Sigmoid colon (tissue), 7 donors: ENCODE measurements around the gene OBP2A. TPM values are rescaled to one million over a fixed set of nuclear protein-coding genes. Genes with fewer than 3 reads are reported as not detected.

Source experiments
- DNase-seq: peaks from one replicate; pipeline ENCODE4 v3.0.0-alpha.2; 2019
- H3K27ac ChIP-seq, 4 donors: fragments of 200-600 bp; sonication (generic); one replicate each; pipeline ENCODE4 v1.5.1; 2016 to 2019; ENCODE audit warnings: mild to moderate bottlenecking in 1 of 4
- H3K27me3 ChIP-seq, 3 donors: fragments of 200-600 bp; sonication (generic); one replicate each; pipeline ENCODE4 v1.5.1; 2019; ENCODE audit warnings: mild to moderate bottlenecking in 1 of 3
- H3K36me3 ChIP-seq, 4 donors: fragments of 200-600 bp; sonication (generic); one replicate each; pipeline ENCODE4 v1.5.1; 2016 to 2019
- H3K4me1 ChIP-seq, 4 donors: fragments of 200-600 bp; sonication (generic); one replicate each; pipeline ENCODE4 v1.5.1; 2017 to 2019
- H3K4me3 ChIP-seq, 4 donors: fragments of 200-600 bp; sonication (generic); one replicate each; pipeline ENCODE4 v1.5.1; 2017 to 2019; ENCODE audit warnings: mild to moderate bottlenecking in 2 of 4, moderate library complexity in 1 of 4
- H3K9me3 ChIP-seq, 4 donors: fragments of 200-600 bp in 3 of 4; sonication (generic) in 3 of 4; one replicate each; pipeline versions ENCODE4 v1.5.1 to v1.6.1; 2013 to 2019
- EP300 ChIP-seq, 4 donors: sonication (generic); formaldehyde crosslinking; IDR thresholded peaks; one replicate each; pipeline ENCODE4 v1.6.1; 2017; ENCODE audit warnings: antibody characterized with exemption in 4 of 4
- POLR2A ChIP-seq, 2 donors: fragments of 450-650 bp; IDR thresholded peaks; one replicate each; pipeline ENCODE4 v1.6.1; 2016; ENCODE audit warnings: antibody characterized with exemption in 2 of 2, mild to moderate bottlenecking in 2 of 2, moderate library complexity in 2 of 2
- POLR2AphosphoS5 ChIP-seq, 4 donors: sonication (generic); formaldehyde crosslinking; IDR thresholded peaks; one replicate each; pipeline ENCODE4 v1.6.1; 2017; ENCODE audit warnings: antibody characterized with exemption in 4 of 4
- WGBS, 2 donors: extraction: QIAGEN DNeasy Blood & Tissue Kit; methylation state at CpG; one replicate each; pipeline ENCODE4 v1.1.7; 2013; 5-methylcytosine and 5-hydroxymethylcytosine counted together
- intact Hi-C: fragments of 100-400 bp; cut with DNase I; formaldehyde crosslinking; loops from one replicate; pipeline ENCODE4 v1.15.1; 2023
- polyA plus RNA-seq, 3 donors: library from polyadenylated mRNA; stranded (reverse); fragments of 200-250 nt; gene quantifications; one replicate each; pipeline ENCODE4 v1.2.3, GENCODE V29; 2013
- total RNA-seq, 4 donors: library from RNA; depleted of rRNA; stranded (reverse); fragments of >200 nt; gene quantifications; one replicate each; pipeline ENCODE4 v1.1.0, GENCODE V29; 2016
- TF ChIP-seq, protein P1 (sequence below), 4 experiments: fragments of 450-650 bp in 3 of 4; fragments of 200-600 bp in 1 of 4; IDR thresholded peaks; one replicate each; pipeline ENCODE4 v1.5.1; 2016 to 2019; ENCODE audit warnings: antibody characterized with exemption in 4 of 4, mild to moderate bottlenecking in 3 of 4, moderate library complexity in 2 of 4
- donor health status: healthy with polysubstance abuse.
- donor health status: Bipolar disorder and iron deficiency.
- donor health status: healthy.

OBP2A gene
- total and polyA plus RNA-seq, 7 donors: not detected

DNA sequence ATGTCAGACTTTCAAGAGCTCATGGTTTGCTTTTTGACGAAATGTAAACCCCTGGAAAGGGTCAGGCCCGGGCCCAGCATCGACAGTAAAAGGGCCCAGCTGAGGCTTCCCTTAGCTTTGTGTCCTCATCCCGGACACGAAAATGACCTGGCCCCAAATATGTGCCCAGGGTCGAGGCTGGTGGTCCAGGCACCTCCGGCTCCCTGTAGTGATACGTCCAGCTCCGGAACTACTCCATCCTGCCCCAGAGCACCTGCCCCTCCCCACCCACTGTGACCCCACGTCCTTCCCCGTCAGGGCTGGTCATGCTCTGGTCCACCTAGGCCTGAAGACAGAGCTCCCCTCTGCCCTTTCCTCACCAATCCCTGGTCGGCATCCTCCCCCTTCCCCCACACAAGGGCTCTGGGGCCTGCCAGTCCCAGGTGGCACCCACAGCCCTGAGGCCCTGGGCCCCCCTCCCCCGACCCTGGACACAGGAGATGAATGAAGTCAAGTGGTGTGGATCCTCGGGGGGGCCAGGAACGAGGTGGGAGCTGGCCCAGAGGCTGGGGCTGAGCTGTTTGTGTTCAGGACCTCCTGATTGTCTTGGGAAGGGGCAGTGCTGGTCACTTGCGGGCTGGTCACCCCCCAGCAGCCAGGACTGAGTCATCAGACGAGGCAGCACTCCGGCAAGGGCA, 6.2 kb downstream of the OBP2A start:
- no peaks in the 10 kb centered on the region for H3K9me3 ChIP-seq
- H3K27me3 ChIP-seq: no peaks in the 10 kb centered on the region
- no peak overlapping the region for H3K4me3 ChIP-seq
- TF ChIP-seq, protein P1, sequence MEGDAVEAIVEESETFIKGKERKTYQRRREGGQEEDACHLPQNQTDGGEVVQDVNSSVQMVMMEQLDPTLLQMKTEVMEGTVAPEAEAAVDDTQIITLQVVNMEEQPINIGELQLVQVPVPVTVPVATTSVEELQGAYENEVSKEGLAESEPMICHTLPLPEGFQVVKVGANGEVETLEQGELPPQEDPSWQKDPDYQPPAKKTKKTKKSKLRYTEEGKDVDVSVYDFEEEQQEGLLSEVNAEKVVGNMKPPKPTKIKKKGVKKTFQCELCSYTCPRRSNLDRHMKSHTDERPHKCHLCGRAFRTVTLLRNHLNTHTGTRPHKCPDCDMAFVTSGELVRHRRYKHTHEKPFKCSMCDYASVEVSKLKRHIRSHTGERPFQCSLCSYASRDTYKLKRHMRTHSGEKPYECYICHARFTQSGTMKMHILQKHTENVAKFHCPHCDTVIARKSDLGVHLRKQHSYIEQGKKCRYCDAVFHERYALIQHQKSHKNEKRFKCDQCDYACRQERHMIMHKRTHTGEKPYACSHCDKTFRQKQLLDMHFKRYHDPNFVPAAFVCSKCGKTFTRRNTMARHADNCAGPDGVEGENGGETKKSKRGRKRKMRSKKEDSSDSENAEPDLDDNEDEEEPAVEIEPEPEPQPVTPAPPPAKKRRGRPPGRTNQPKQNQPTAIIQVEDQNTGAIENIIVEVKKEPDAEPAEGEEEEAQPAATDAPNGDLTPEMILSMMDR (IDR thresholded peaks at IDR 0.05): no peak
- TF ChIP-seq EP300 (IDR thresholded peaks at IDR 0.05) (no peak), POLR2AphosphoS5 (IDR thresholded peaks at IDR 0.05) (no peak), POLR2A (IDR thresholded peaks at IDR 0.05) (no peak)
- no peaks in the 10 kb centered on the region for H3K4me1 ChIP-seq
- no peak for DNase-seq
- intact Hi-C loops: no loop called here
- 71 to 79% methylated on average over 18 of the region's 18 CpGs for WGBS, 2 donors
- no peak overlapping the region for H3K27ac ChIP-seq
- H3K36me3 ChIP-seq: no peaks in the 10 kb centered on the region

DNA sequence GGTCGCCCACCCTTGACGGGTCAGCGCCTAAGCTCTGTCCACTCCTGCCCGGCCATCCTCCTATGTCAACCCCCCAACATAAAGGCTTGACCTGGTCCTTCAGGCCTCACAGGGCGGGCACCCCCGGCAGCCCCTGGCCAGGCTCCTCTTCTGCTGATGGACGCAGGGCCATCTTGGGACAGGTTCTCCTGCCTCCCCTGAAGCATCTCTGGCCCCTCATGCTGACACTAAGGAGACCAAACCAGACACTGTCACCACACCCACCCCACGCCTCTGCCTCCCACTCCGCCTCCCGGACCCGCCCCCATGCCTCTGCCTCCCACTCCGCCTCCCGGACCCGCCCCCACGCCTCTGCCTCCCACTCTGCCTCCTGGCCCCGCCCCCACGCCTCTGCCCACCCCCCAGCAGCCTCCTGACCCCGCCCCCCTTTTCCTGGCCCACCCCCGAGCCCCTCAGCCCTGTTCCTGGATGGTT, 6.8 kb downstream of the OBP2A start:
- Histone ChIP-seq H3K4me1 (no peaks in the 10 kb centered on the region), H3K27me3 (no peaks in the 10 kb centered on the region), H3K4me3 (no peak overlapping the region), H3K36me3 (no peaks in the 10 kb centered on the region), H3K27ac (no peak overlapping the region), H3K9me3 (no peaks in the 10 kb centered on the region)
- WGBS, 2 donors: 71 to 86% methylated on average over 19 of the region's 19 CpGs
- intact Hi-C loops: no loop called here
- no peak for TF ChIP-seq EP300 (IDR thresholded peaks at IDR 0.05)
- TF ChIP-seq, protein P1 (IDR thresholded peaks at IDR 0.05): no peak
- TF ChIP-seq POLR2A (IDR thresholded peaks at IDR 0.05): no peak
- no peak for TF ChIP-seq POLR2AphosphoS5 (IDR thresholded peaks at IDR 0.05)
- DNase-seq: no peak

DNA sequence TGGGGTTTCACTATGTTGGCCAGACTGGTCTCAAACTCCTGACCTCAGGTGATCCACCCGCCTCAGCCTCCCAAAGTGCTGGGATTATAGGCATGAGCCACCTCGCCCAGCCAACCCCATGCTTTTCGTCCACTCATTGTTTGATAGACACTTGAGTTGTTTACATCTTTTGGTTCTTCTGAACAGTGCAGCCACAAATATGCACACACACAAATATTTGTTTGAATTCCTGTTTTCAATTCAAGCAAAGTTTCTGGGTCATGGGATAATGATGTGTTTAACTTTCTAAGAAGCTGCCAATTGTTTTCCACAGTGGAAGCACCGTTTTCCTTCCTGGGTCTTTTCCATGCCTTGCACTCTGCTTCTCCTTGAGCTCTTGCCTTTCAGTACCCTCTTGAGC, 8.8 kb downstream of the OBP2A start:
- Histone ChIP-seq H3K27ac (no peak overlapping the region), H3K9me3 (no peaks in the 10 kb centered on the region), H3K4me1 (no peaks in the 10 kb centered on the region), H3K27me3 (no peaks in the 10 kb centered on the region), H3K4me3 (no peak overlapping the region), H3K36me3 (no peaks in the 10 kb centered on the region)
- TF ChIP-seq, protein P1 (IDR thresholded peaks at IDR 0.05): no peak
- no peak for TF ChIP-seq EP300 (IDR thresholded peaks at IDR 0.05)
- TF ChIP-seq POLR2A (IDR thresholded peaks at IDR 0.05): no peak
- no peak for TF ChIP-seq POLR2AphosphoS5 (IDR thresholded peaks at IDR 0.05)
- intact Hi-C loops: no loop called here
- whole genome bisulfite sequencing, 2 donors: 53 to 79% methylated on average over 4 of the region's 4 CpGs
- no peak for DNase-seq

DNA sequence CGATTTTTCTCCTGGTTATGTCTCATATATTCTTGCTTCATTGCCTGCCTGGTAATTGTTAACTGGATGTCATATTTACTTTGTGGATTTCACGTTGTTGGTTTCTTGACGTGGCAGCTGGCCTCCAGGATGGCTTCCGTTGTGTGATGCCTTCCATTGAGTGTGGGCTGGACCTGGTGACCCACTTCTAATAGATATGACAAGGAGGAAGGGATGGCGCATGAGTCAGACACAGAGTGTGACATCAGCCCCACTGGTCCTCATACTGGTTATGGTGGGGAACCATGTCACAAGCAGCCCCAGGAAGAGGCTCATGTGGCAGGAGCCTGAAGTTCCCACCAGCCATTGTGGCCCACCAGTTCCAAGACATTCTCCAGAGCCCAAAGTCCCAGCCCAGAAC, 9.3 kb downstream of the OBP2A start:
- Histone ChIP-seq H3K4me1 (no peaks in the 10 kb centered on the region), H3K36me3 (no peaks in the 10 kb centered on the region), H3K9me3 (no peaks in the 10 kb centered on the region), H3K4me3 (no peak overlapping the region), H3K27ac (no peak overlapping the region), H3K27me3 (no peaks in the 10 kb centered on the region)
- 56 to 81% methylated on average over 5 of the region's 5 CpGs for WGBS, 2 donors
- intact Hi-C loops: no loop called here
- no peak for DNase-seq
- TF ChIP-seq POLR2AphosphoS5 (IDR thresholded peaks at IDR 0.05) (no peak), EP300 (IDR thresholded peaks at IDR 0.05) (no peak), POLR2A (IDR thresholded peaks at IDR 0.05) (no peak)
- TF ChIP-seq, protein P1 (IDR thresholded peaks at IDR 0.05): no peak

DNA sequence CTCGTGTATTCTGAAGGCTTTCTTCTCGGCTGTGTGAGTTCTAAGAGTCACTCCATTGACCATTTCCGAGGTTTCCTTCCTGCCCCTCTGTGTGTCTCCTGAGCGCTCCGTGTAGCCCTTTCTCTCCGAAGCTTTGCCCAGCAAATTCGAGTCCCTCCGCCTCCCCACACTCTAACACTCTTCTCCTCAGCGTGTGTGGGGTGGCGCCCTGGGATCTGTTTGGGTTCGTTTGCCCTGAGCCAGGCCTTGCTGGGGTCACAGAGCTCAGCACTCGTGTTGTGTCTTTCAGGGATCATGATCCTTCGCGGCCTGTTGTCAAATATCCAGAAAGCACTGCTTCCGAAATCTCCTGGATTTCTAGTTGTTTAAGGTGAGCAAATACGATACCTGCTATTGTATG, 10.0 kb downstream of the OBP2A start:
- 76 to 81% methylated on average over 16 of the region's 16 CpGs for WGBS, 2 donors
- DNase-seq: no peak
- no peak overlapping the region for H3K27ac ChIP-seq
- H3K4me3 ChIP-seq: no peak overlapping the region
- peaks cover 0 to 2% (median 0%) of the 10 kb centered on the region in 3 donors for H3K27me3 ChIP-seq
- H3K9me3 ChIP-seq: no peaks in the 10 kb centered on the region
- intact Hi-C loops: no loop called here
- no peaks in the 10 kb centered on the region for H3K36me3 ChIP-seq
- no peaks in the 10 kb centered on the region for H3K4me1 ChIP-seq
- TF ChIP-seq, protein P1 (IDR thresholded peaks at IDR 0.05): no peak
- no peak for TF ChIP-seq POLR2AphosphoS5 (IDR thresholded peaks at IDR 0.05)
- TF ChIP-seq EP300 (IDR thresholded peaks at IDR 0.05): no peak
- no peak for TF ChIP-seq POLR2A (IDR thresholded peaks at IDR 0.05)
